Heart left ventricle (tissue), 16 donors: Measurements from ENCODE around the gene ANKRD24. TPM values are rescaled to one million over a fixed set of nuclear protein-coding genes. Genes with fewer than 3 reads are reported as not detected.
A peak's percentile ranks its signal among the peaks of the same experiment; 100 is the strongest.

Experiments used
- ATAC-seq, 4 donors: fragments of 200-7000 bp; cut with Tn5 transposase; one replicate each; pipeline ENCODE4 v1.9.1; 2020 to 2022; ENCODE audit warnings: moderate library complexity in 4 of 4, mild to moderate bottlenecking in 3 of 4, moderate number of reproducible peaks in 1 of 4
- DNase-seq, 5 donors: peaks; one replicate each; pipeline ENCODE4 v3.0.0-alpha.2; 2020
- H3K27ac ChIP-seq, 12 donors: fragments of 200-600 bp; sonication (generic) in 4 of 12; one replicate each; pipeline versions ENCODE4 v1.5.0 to v1.8.0; 2016 to 2022; ENCODE audit warnings: mild to moderate bottlenecking in 2 of 12
- H3K27me3 ChIP-seq, 9 donors: fragments of 200-600 bp; sonication (generic) in 2 of 9; one replicate each; pipeline versions ENCODE4 v1.5.1 to v1.8.0; 2016 to 2022; ENCODE audit warnings: mild to moderate bottlenecking in 3 of 9
- H3K36me3 ChIP-seq, 9 donors: fragments of 200-600 bp; sonication (generic) in 2 of 9; one replicate each; pipeline versions ENCODE4 v1.5.0 to v1.8.0; 2018 to 2022; ENCODE audit warnings: mild to moderate bottlenecking in 2 of 9
- H3K4me1 ChIP-seq, 12 donors: fragments of 200-600 bp; sonication (generic) in 4 of 12; one replicate each; pipeline versions ENCODE4 v1.5.0 to v1.8.0; 2016 to 2022; ENCODE audit warnings: mild to moderate bottlenecking in 3 of 12
- H3K4me3 ChIP-seq, 12 donors: fragments of 200-600 bp; sonication (generic) in 4 of 12; one replicate each; pipeline versions ENCODE4 v1.5.0 to v1.8.0; 2017 to 2022; ENCODE audit warnings: mild to moderate bottlenecking in 9 of 12, moderate library complexity in 4 of 12
- H3K9me3 ChIP-seq, 12 donors: fragments of 200-600 bp; sonication (generic) in 4 of 12; one replicate each; pipeline versions ENCODE4 v1.5.0 to v1.8.0; 2016 to 2022; ENCODE audit warnings: mild to moderate bottlenecking in 1 of 12
- POLR2A ChIP-seq, 2 donors: fragments of 450-650 bp; IDR thresholded peaks; one replicate each; pipeline ENCODE4 v1.6.1; 2017; ENCODE audit warnings: antibody characterized with exemption in 2 of 2, mild to moderate bottlenecking in 2 of 2, moderate library complexity in 2 of 2
- whole genome bisulfite sequencing, 4 donors: extraction: QIAGEN DNeasy Blood & Tissue Kit in 2 of 4; methylation state at CpG; one replicate each; pipeline versions ENCODE4 v1.1.5 to v1.1.7; 2013 to 2018; 5-methylcytosine and 5-hydroxymethylcytosine counted together
- intact Hi-C, 10 donors: fragments of 100-400 bp; cut with DNase I; formaldehyde crosslinking; loops; one replicate each; pipeline versions ENCODE4 v1.11.1 to v1.14.2; 2022
- polyA plus RNA-seq, 2 donors: library from polyadenylated mRNA; stranded (reverse); fragments of 200-250 nt; gene quantifications; one replicate each; pipeline ENCODE4 v1.2.3, GENCODE V29; 2013
- total RNA-seq, 9 donors: library from RNA; depleted of rRNA in 2 of 9; stranded (reverse); fragments of >200 nt in 2 of 9; fragmentation: NEBNext Ultra II Directional in 3 of 9; extraction: Animal tissue kit (Norgen Biotek cat#: 25700) in 3 of 9; gene quantifications; one replicate each; pipeline versions ENCODE4 v1.1.0 to v1.2.4, GENCODE V29; 2016 to 2023
- TF ChIP-seq, protein P1 (sequence below), 12 donors: fragments of 200-600 bp; sonication (generic) in 4 of 12; IDR thresholded peaks; one replicate each; pipeline versions ENCODE4 v1.5.0 to v1.8.0; 2018 to 2022; ENCODE audit warnings: antibody characterized with exemption in 12 of 12, mild to moderate bottlenecking in 5 of 12
- donor health status: ischemic (EF 13 %, LVEDD 7.1; RV severe dilation, severe dysfunction).
- donor health status: healthy with polysubstance abuse.
- donor health status: DM: no; HTN: yes; CAD: no.
- donor health status: DM: no; HTN: no; CAD: no.
- donor health status: ischemic (EF 25% LVEDD 6.9; RV normal size, moderate dysfunction).
- donor health status: ischemic (EF 25% LVEDD 5.7; RV mildly dilated, moderate dysfunction).
- donor health status: healthy.
- donor health status: DM: yes; HTN: yes; CAD: no.
- donor health status: ischemic (EF 35%, LVEDD 5.7; RV mildly dilated, moderate dysfunction).
- donor health status: nonischemic (EF 11% LVEDD 7.7; RV severe dilation, severe dysfunction).
- donor health status: DM: yes; HTN: yes; CAD: no.
- donor health status: PGD.
- donor health status: ischemic (EF 29% LVEDD 5.4; RV normal size, mild dysfunction).
- donor health status: nonischemic (EF 23%, LVEDD 6.1; RV moderate dilation, normal function).

The ANKRD24 gene
- total and polyA plus RNA-seq, 11 donors, result 0.12 to 1.4 (median 0.38) TPM; not detected in 3

DNA sequence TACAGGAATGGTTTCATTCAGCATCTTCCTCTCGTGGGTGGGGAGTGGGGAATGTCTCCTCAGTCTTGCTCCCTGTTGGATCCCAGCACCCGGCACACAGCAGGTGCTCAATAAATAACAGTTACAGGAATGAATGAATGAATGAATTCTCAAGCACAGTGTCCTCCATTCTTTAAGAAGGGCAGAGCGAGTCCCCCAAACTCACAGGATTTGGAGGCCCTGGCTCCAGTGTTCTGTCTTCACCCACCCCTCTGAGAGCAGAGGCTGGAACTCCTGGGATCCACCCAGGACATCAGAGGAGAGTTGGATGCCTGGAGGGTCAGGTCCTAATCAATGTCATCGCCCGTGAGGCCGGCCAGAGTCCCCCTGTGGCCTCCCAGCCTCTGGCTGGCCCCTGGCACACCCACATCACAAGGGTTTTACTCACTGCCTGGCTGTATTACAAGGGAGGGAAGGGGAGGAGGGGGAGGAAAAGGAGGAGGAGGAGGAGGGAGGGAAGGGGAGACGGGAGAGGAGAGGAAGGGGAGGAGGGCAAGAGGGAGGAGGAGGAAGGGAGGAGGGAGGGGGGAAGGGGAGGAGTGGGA lies 37.7 kb upstream of the ANKRD24 start:
- WGBS, 4 donors, result 28 to 34% (median 34%) methylated on average over 7 of the region's 7 CpGs
- intact Hi-C loops, result loop anchor here in 2 of 10 donors (5.0 to 10.0 kb wide), 2 partner anchors 38 to 60 kb away; partner anchors contain the start of genes ANKRD24 (in 1 of the 2) and SIRT6 (in 1 of the 2)
- peaks cover 0 to 23% (median 0%) of the 10 kb centered on the region in 9 donors for H3K27me3 ChIP-seq
- DNase-seq (peak in 1 of 5 donors; percentile 26), ATAC-seq (peak in 2 of 4 donors; percentile 22 to 38)
- no peak overlapping the region for H3K27ac ChIP-seq
- H3K4me1 ChIP-seq, result peaks cover 0 to 13% (median 0%) of the 10 kb centered on the region in 12 donors
- H3K9me3 ChIP-seq, result no peaks in the 10 kb centered on the region
- H3K36me3 ChIP-seq, result no peaks in the 10 kb centered on the region
- TF ChIP-seq, protein P1, sequence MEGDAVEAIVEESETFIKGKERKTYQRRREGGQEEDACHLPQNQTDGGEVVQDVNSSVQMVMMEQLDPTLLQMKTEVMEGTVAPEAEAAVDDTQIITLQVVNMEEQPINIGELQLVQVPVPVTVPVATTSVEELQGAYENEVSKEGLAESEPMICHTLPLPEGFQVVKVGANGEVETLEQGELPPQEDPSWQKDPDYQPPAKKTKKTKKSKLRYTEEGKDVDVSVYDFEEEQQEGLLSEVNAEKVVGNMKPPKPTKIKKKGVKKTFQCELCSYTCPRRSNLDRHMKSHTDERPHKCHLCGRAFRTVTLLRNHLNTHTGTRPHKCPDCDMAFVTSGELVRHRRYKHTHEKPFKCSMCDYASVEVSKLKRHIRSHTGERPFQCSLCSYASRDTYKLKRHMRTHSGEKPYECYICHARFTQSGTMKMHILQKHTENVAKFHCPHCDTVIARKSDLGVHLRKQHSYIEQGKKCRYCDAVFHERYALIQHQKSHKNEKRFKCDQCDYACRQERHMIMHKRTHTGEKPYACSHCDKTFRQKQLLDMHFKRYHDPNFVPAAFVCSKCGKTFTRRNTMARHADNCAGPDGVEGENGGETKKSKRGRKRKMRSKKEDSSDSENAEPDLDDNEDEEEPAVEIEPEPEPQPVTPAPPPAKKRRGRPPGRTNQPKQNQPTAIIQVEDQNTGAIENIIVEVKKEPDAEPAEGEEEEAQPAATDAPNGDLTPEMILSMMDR (IDR thresholded peaks at IDR 0.05), result no peak
- TF ChIP-seq POLR2A (IDR thresholded peaks at IDR 0.05), result no peak
- no peak overlapping the region for H3K4me3 ChIP-seq

GRCh38 chr19:4149518-4150288 lies 32.8 kb upstream of the ANKRD24 start:
- no peak for TF ChIP-seq POLR2A (IDR thresholded peaks at IDR 0.05)
- TF ChIP-seq, protein P1 (IDR thresholded peaks at IDR 0.05), result no peak
- H3K9me3 ChIP-seq, result no peaks in the 10 kb centered on the region
- peaks cover 0 to 47% (median 6%) of the 10 kb centered on the region in 9 donors for H3K27me3 ChIP-seq
- no peak for DNase-seq
- whole genome bisulfite sequencing, 4 donors, result 49 to 57% (median 51%) methylated on average over 16 to 17 of the region's 17 CpGs
- no peak overlapping the region for H3K27ac ChIP-seq
- ATAC-seq, result no peak
- peaks cover 0 to 8% (median 0%) of the 10 kb centered on the region in 12 donors for H3K4me1 ChIP-seq
- no peaks in the 10 kb centered on the region for H3K36me3 ChIP-seq
- H3K4me3 ChIP-seq, result no peak overlapping the region
- intact Hi-C loops, result loop anchor here in 1 of 10 donors (10.0 kb wide), 1 partner anchor 55 kb away; no protein-coding TSS in a partner anchor

GRCh38 chr19:4151623-4152022 lies 30.9 kb upstream of the ANKRD24 start:
- Histone ChIP-seq H3K4me3 (no peak overlapping the region), H3K27ac (no peak overlapping the region), H3K27me3 (peaks cover 0 to 44% (median 6%) of the 10 kb centered on the region in 9 donors), H3K36me3 (no peaks in the 10 kb centered on the region), H3K4me1 (no peaks in the 10 kb centered on the region), H3K9me3 (no peaks in the 10 kb centered on the region)
- 67 to 74% (median 72%) methylated on average over 6 of the region's 6 CpGs for WGBS, 4 donors
- TF ChIP-seq, protein P1 (IDR thresholded peaks at IDR 0.05), result no peak
- no peak for TF ChIP-seq POLR2A (IDR thresholded peaks at IDR 0.05)
- no peak for DNase-seq
- ATAC-seq, result no peak
- intact Hi-C loops, result no loop called here
